ENCODE data around the gene SLC15A3.
A peak's percentile ranks its signal among the peaks of the same experiment; 100 is the strongest.

SLC15A3 gene

DNA sequence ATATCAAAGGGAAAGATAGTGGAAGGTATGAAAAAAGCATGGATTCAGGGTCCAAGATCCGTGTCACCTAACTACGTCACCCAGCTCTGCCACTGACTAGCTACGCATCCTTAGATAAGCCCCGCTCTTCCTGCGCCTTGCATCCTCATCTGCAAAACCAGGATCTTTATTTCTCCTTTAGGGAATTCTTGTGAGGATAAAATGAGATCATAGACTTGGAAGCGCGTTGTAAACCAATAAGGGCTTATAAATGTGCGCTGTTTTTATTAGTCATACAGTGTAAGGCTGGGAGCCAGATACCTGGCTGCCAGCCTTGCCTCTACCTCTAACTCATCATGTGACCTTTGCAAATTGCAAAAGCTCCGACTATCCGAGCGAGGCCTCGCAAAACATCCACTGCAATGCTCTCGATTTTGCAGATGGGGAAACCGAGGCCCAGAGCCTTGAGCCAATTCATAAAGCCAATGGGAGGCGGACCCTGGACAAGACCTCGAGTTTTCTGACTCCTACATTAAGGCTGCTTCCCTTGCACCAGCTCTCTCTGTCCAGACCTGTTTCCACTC, 46.3 kb downstream of the SLC15A3 start:
- H2AFZ ChIP-seq (ENCODE audit: low read depth, low read length) = peak overlapping the region; percentile 74
- peak overlapping the region; percentile 95 to 98 for H3K4me3 ChIP-seq (ENCODE audit: low read depth in 1 of 2, low read length in 2 of 2)
- peak overlapping the region; percentile 74 for H3K4me2 ChIP-seq (ENCODE audit: insufficient read depth, low read length)
- peaks cover 39% of the 10 kb centered on the region for H3K4me1 ChIP-seq (ENCODE audit: insufficient read depth, low read length)
- DNase-seq (no peak), ATAC-seq (ENCODE audit: insufficient read depth, low read depth) (no peak)
- peaks cover 44% of the 10 kb centered on the region for H3K79me2 ChIP-seq (ENCODE audit: insufficient read depth, low read length)
- no peaks in the 10 kb centered on the region for H3K27me3 ChIP-seq (ENCODE audit: insufficient read depth, low read length, poor library complexity)
- peaks cover 44% of the 10 kb centered on the region for H3K36me3 ChIP-seq (ENCODE audit: insufficient read depth, low read length)
- H4K20me1 ChIP-seq (ENCODE audit: insufficient read depth, low read length) = peaks cover 52% of the 10 kb centered on the region
- TF ChIP-seq, protein P1, sequence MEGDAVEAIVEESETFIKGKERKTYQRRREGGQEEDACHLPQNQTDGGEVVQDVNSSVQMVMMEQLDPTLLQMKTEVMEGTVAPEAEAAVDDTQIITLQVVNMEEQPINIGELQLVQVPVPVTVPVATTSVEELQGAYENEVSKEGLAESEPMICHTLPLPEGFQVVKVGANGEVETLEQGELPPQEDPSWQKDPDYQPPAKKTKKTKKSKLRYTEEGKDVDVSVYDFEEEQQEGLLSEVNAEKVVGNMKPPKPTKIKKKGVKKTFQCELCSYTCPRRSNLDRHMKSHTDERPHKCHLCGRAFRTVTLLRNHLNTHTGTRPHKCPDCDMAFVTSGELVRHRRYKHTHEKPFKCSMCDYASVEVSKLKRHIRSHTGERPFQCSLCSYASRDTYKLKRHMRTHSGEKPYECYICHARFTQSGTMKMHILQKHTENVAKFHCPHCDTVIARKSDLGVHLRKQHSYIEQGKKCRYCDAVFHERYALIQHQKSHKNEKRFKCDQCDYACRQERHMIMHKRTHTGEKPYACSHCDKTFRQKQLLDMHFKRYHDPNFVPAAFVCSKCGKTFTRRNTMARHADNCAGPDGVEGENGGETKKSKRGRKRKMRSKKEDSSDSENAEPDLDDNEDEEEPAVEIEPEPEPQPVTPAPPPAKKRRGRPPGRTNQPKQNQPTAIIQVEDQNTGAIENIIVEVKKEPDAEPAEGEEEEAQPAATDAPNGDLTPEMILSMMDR (IDR thresholded peaks at IDR 0.05; ENCODE audit: borderline replicate concordance, extremely low read depth, low read length, poor library complexity, severe bottlenecking) = no peak
- TF ChIP-seq EZH2 (IDR thresholded peaks at IDR 0.05; ENCODE audit: borderline replicate concordance, low read depth, low read length, severe bottlenecking) = no peak
- H3K9ac ChIP-seq (ENCODE audit: low read depth, low read length) = peak overlapping the region; percentile 99
- H3K27ac ChIP-seq (ENCODE audit: low read length) = peak overlapping the region; percentile 86
- no peaks in the 10 kb centered on the region for H3K9me3 ChIP-seq (ENCODE audit: insufficient read depth, low read length, severe bottlenecking)

DNA sequence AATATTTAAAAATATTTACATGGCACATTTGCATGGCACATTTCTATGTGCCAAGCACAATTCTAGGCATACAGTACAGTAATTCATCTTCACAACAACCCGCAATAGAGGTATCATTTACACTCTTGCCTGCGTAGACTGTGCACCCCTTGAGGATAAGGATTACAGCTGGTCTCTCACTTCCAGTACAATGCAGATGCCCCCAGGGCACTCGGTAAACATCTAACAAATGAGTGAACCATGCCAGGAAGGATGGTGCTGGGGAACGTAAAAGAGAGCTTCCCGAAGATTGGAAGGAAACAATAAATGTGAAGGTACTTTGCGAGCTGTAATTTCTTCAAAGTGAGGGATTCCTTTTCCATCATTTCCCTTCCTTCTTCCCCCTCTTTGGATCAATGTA, 46.9 kb downstream of the SLC15A3 start:
- H3K36me3 ChIP-seq (ENCODE audit: insufficient read depth, low read length) = peaks cover 50% of the 10 kb centered on the region
- H3K27ac ChIP-seq (ENCODE audit: low read length) = peak overlapping the region; percentile 86
- peaks cover 56% of the 10 kb centered on the region for H4K20me1 ChIP-seq (ENCODE audit: insufficient read depth, low read length)
- no peak overlapping the region for H2AFZ ChIP-seq (ENCODE audit: low read depth, low read length)
- no peaks in the 10 kb centered on the region for H3K9me3 ChIP-seq (ENCODE audit: insufficient read depth, low read length, severe bottlenecking)
- peak overlapping the region; percentile 99 for H3K9ac ChIP-seq (ENCODE audit: low read depth, low read length)
- no peaks in the 10 kb centered on the region for H3K27me3 ChIP-seq (ENCODE audit: insufficient read depth, low read length, poor library complexity)
- peaks cover 44% of the 10 kb centered on the region for H3K79me2 ChIP-seq (ENCODE audit: insufficient read depth, low read length)
- no peak for DNase-seq
- TF ChIP-seq, protein P1 (IDR thresholded peaks at IDR 0.05; ENCODE audit: borderline replicate concordance, extremely low read depth, low read length, poor library complexity, severe bottlenecking) = no peak
- no peak for TF ChIP-seq EZH2 (IDR thresholded peaks at IDR 0.05; ENCODE audit: borderline replicate concordance, low read depth, low read length, severe bottlenecking)
- peaks cover 39% of the 10 kb centered on the region for H3K4me1 ChIP-seq (ENCODE audit: insufficient read depth, low read length)
- peak overlapping the region; percentile 74 for H3K4me2 ChIP-seq (ENCODE audit: insufficient read depth, low read length)
- H3K4me3 ChIP-seq (ENCODE audit: low read depth in 1 of 2, low read length in 2 of 2) = peak overlapping the region; percentile 95 to 98; a peak in 3 of 4 replicates
- no peak for ATAC-seq (ENCODE audit: insufficient read depth, low read depth)

DNA sequence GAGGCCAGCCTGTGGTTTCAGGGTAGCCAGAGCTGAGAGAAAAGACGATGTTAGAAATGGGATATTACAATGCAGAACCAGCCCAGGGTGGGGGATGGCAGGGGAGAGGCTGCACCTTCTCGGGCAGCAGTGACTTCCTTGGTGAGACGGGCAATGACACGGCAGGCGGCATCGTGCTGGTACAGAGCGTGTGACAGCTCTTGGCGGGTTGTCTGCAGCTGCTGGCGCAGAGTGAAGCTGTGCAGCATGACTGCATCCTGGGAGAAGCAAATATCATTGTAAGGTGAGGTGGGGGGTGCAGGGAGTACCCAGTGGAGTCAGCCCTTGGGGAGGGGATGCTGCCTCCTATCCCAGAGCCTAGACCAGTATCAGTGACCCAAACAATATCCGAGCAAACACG, 49.4 kb downstream of the SLC15A3 start:
- Histone ChIP-seq H4K20me1 (ENCODE audit: insufficient read depth, low read length) (peaks cover 60% of the 10 kb centered on the region), H2AFZ (ENCODE audit: low read depth, low read length) (no peak overlapping the region), H3K4me3 (ENCODE audit: low read depth in 1 of 2, low read length in 2 of 2) (no peak overlapping the region), H3K79me2 (ENCODE audit: insufficient read depth, low read length) (peaks cover 44% of the 10 kb centered on the region), H3K9me3 (ENCODE audit: insufficient read depth, low read length, severe bottlenecking) (no peaks in the 10 kb centered on the region), H3K9ac (ENCODE audit: low read depth, low read length) (no peak overlapping the region), H3K27ac (ENCODE audit: low read length) (no peak overlapping the region), H3K36me3 (ENCODE audit: insufficient read depth, low read length) (peaks cover 74% of the 10 kb centered on the region), H3K4me2 (ENCODE audit: insufficient read depth, low read length) (no peak overlapping the region), H3K27me3 (ENCODE audit: insufficient read depth, low read length, poor library complexity) (no peaks in the 10 kb centered on the region), H3K4me1 (ENCODE audit: insufficient read depth, low read length) (peaks cover 37% of the 10 kb centered on the region)
- no peak for ATAC-seq (ENCODE audit: insufficient read depth, low read depth)
- TF ChIP-seq, protein P1 (IDR thresholded peaks at IDR 0.05; ENCODE audit: borderline replicate concordance, extremely low read depth, low read length, poor library complexity, severe bottlenecking) = no peak
- TF ChIP-seq EZH2 (IDR thresholded peaks at IDR 0.05; ENCODE audit: borderline replicate concordance, low read depth, low read length, severe bottlenecking) = no peak
- DNase-seq = no peak

All from DND-41 (cell line).